ENCODE data around the gene ZSCAN22. TPM values are rescaled to one million over a fixed set of nuclear protein-coding genes. Genes with fewer than 3 reads are reported as not detected.

ZSCAN22 gene
- total and polyA plus RNA-seq, 2 of the 13 experiments (the other 11 are each of a cell fraction or from before 2014, with no cell fraction given), result 2.5 to 3.5 TPM

DNA sequence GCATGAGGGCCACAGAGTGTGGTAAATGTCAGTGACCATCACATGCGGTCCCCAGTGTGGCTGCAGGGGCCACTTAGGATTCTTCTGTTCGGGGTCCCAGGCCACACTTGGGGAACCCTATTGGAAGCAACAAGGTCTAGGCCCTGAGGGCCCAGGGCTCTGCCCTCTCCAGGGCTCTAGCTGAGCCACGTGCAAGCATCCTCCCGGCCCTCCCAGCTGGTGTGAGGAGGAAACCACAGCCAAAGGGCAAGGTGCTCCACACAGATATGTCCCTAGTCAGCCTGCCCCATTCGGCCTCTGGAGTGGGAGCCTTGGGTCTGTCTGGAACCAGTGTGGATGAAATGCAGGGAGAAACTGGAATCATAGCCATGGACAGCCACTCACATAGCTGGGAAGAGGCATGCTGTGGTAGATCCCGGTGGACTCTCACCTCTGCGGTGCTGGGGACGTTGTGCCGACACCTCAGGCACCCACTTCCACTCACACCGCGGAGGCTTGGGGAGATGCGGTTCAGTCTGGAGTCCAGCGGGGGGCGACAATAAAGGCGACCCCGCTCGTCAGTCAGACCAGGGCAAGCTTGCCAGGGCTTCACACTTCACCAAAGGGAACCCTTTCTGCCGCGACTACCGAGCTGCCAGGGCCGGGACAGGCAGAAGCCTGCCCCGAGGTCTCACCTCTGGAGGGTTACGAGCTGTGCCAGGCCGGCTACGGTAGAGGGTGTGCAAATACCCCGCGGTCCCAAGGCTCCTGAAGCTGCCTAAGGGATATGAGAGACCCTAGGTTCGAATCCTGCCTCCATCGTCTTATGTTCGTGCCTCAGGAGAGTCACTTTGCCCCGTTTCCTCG lies 40.0 kb downstream of the ZSCAN22 start (continued):
- TF ChIP-seq ATF6 (CRISPR knock-in tag; conservative IDR thresholded peaks at IDR 0.05) (no peak), MYC (CRISPR knock-in tag; IDR thresholded peaks at IDR 0.05; ENCODE audit: borderline replicate concordance) (no peak), ZNF644 (CRISPR knock-in tag; IDR thresholded peaks at IDR 0.05; ENCODE audit: low read depth) (no peak), TCF12 (IDR thresholded peaks at IDR 0.05) (no peak), TCF12 (CRISPR knock-in tag; IDR thresholded peaks at IDR 0.05) (no peak), ZNF432 (CRISPR knock-in tag; IDR thresholded peaks at IDR 0.05; ENCODE audit: borderline replicate concordance) (no peak), CTCF (CRISPR knock-in tag; IDR thresholded peaks at IDR 0.05) (peak; percentile 35), ZBTB38 (CRISPR knock-in tag; IDR thresholded peaks at IDR 0.05) (peak; percentile 86), MIER3 (CRISPR knock-in tag; IDR thresholded peaks at IDR 0.05; ENCODE audit: borderline replicate concordance) (no peak), PCBP2 (optimal IDR thresholded peaks at IDR 0.05; ENCODE audit: low read depth, low read length, poor library complexity, severe bottlenecking) (no peak)
- TF ChIP-seq, protein P1, sequence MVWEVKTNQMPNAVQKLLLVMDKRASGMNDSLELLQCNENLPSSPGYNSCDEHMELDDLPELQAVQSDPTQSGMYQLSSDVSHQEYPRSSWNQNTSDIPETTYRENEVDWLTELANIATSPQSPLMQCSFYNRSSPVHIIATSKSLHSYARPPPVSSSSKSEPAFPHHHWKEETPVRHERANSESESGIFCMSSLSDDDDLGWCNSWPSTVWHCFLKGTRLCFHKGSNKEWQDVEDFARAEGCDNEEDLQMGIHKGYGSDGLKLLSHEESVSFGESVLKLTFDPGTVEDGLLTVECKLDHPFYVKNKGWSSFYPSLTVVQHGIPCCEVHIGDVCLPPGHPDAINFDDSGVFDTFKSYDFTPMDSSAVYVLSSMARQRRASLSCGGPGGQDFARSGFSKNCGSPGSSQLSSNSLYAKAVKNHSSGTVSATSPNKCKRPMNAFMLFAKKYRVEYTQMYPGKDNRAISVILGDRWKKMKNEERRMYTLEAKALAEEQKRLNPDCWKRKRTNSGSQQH (CRISPR knock-in tag; IDR thresholded peaks at IDR 0.05; ENCODE audit: low read depth), result no peak
